Measurements from ENCODE around the gene ERBIN. TPM values are rescaled to one million over a fixed set of nuclear protein-coding genes. Genes with fewer than 3 reads are reported as not detected.

Gene ERBIN
- total and polyA plus RNA-seq, 2 donors (not counting 1 experiment from before 2014, with no cell fraction given), result 69.1 to 127 TPM

- Histone ChIP-seq H3K9ac (ENCODE audit: insufficient read depth, low read length) (no peak overlapping the region), H3K4me1 (ENCODE audit: control insufficient read depth, extremely low read depth, insufficient read depth, low read length) (no peaks in the 10 kb centered on the region), H3K79me2 (ENCODE audit: control insufficient read depth, insufficient read depth, low read length) (no peaks in the 10 kb centered on the region), H3K27me3 (ENCODE audit: control insufficient read depth, insufficient read depth, low read length) (no peaks in the 10 kb centered on the region), H3K36me3 (ENCODE audit: control insufficient read depth, insufficient read depth, low read length) (no peaks in the 10 kb centered on the region), H3K4me2 (ENCODE audit: extremely low read depth, insufficient read depth, low read length) (no peak overlapping the region), H3K27ac (ENCODE audit: insufficient read depth, low read length) (no peak overlapping the region), H4K20me1 (ENCODE audit: control insufficient read depth, extremely low read depth, insufficient read depth, low read length) (no peaks in the 10 kb centered on the region), H2AFZ (ENCODE audit: low read length) (no peak overlapping the region), H3K4me3 (replicated peaks in 1 of 4; ENCODE audit: control extremely low read depth in 1 of 4, insufficient read depth in 1 of 4, low read depth in 3 of 4, low read length in 4 of 4) (no peak overlapping the region), H3K9me3 (ENCODE audit: control insufficient read depth, insufficient read depth, low read depth, low read length) (no peaks in the 10 kb centered on the region)
- no peak for TF ChIP-seq EZH2 (IDR thresholded peaks at IDR 0.05; ENCODE audit: low read length, missing control alignments)
- TF ChIP-seq CTCF (conservative IDR thresholded peaks at IDR 0.05 in 1 of 2, IDR thresholded peaks at IDR 0.05 in 1 of 2; ENCODE audit: low read depth in 1 of 2, low read length in 2 of 2), result no peak
- no peak for DNase-seq (ENCODE audit: low read depth in 2 of 2)
Measured at GRCh38 chr5:66129144-66129543, 202.8 kb downstream of the ERBIN start.

GRCh38 chr5:66130493-66130892 lies 204.1 kb downstream of the ERBIN start:
- Histone ChIP-seq H4K20me1 (ENCODE audit: control insufficient read depth, extremely low read depth, insufficient read depth, low read length) (no peaks in the 10 kb centered on the region), H3K4me3 (replicated peaks in 1 of 4; ENCODE audit: control extremely low read depth in 1 of 4, insufficient read depth in 1 of 4, low read depth in 3 of 4, low read length in 4 of 4) (no peak overlapping the region), H3K27me3 (ENCODE audit: control insufficient read depth, insufficient read depth, low read length) (no peaks in the 10 kb centered on the region), H3K79me2 (ENCODE audit: control insufficient read depth, insufficient read depth, low read length) (no peaks in the 10 kb centered on the region), H3K9me3 (ENCODE audit: control insufficient read depth, insufficient read depth, low read depth, low read length) (no peaks in the 10 kb centered on the region), H3K36me3 (ENCODE audit: control insufficient read depth, insufficient read depth, low read length) (no peaks in the 10 kb centered on the region), H3K27ac (ENCODE audit: insufficient read depth, low read length) (no peak overlapping the region), H2AFZ (ENCODE audit: low read length) (no peak overlapping the region), H3K9ac (ENCODE audit: insufficient read depth, low read length) (no peak overlapping the region), H3K4me1 (ENCODE audit: control insufficient read depth, extremely low read depth, insufficient read depth, low read length) (no peaks in the 10 kb centered on the region), H3K4me2 (ENCODE audit: extremely low read depth, insufficient read depth, low read length) (no peak overlapping the region)
- TF ChIP-seq EZH2 (IDR thresholded peaks at IDR 0.05; ENCODE audit: low read length, missing control alignments) (no peak), CTCF (conservative IDR thresholded peaks at IDR 0.05 in 1 of 2, IDR thresholded peaks at IDR 0.05 in 1 of 2; ENCODE audit: low read depth in 1 of 2, low read length in 2 of 2) (no peak)
- DNase-seq (ENCODE audit: low read depth in 2 of 2), result no peak

Other genes starting within 250 kb of the ERBIN start
- 14.1 and 32.4 TPM in 2 replicates for gene SGTB, start 204.5 kb upstream of the ERBIN start, total RNA-seq
- gene SGTB, start 204.5 kb upstream of the ERBIN start, polyA plus RNA-seq, result 15.5 and 18.7 TPM in 2 replicates
- gene NLN, start 204.4 kb upstream of the ERBIN start, total RNA-seq, result 16.2 and 33.7 TPM in 2 replicates
- gene NLN, start 204.4 kb upstream of the ERBIN start, polyA plus RNA-seq, result 29.2 and 35.2 TPM in 2 replicates
- gene SREK1, start 217.7 kb downstream of the ERBIN start, total RNA-seq, result 52.4 and 94.5 TPM in 2 replicates
- 22.9 and 28.4 TPM in 2 replicates for gene SREK1, start 217.7 kb downstream of the ERBIN start, polyA plus RNA-seq

Measured in fibroblast of lung (primary cell).